IMR-90 (cell line): ENCODE results near the gene CANT1.

Source experiments
- CEBPB ChIP-seq: IDR thresholded peaks from 2 replicates; pipeline ENCODE4 v1.6.1; 2012; ENCODE audit warnings: low read depth, low read length, improper control_type of control experiment
- POLR2A ChIP-seq: IDR thresholded peaks from 2 replicates; pipeline ENCODE4 v1.6.1; 2012; ENCODE audit warnings: mild to moderate bottlenecking, low read depth, low read length
- RAD21 ChIP-seq: IDR thresholded peaks from 2 replicates; pipeline ENCODE4 v1.6.1; 2012; ENCODE audit warnings: low read length, improper control_type of control experiment
- TF ChIP-seq, protein P1 (sequence below): conservative IDR thresholded peaks from 2 replicates; pipeline ENCODE4 v1.5.1; 2012; ENCODE audit warnings: mild to moderate bottlenecking, low read depth, low read length, improper control_type of control experiment

DNA sequence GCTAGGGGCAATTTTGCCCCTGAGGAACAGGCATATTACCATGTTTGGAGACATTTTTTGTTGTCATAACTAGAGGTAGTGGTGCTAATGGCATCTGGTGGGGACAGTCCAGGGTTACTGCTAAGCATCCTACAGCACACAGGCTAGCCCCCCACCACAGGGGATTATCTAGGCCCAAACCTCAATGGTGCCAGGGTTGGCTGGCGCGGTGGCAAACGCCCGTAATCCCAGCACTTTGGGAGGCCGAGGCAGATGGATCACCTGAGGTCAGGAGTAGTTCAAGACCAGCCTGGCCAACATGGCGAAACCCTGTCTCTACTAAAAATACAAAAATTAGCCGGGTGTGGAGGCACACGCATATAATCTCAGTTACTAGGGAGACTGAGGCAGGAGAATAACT is 29.6 kb upstream of the CANT1 start:
- TF ChIP-seq, protein P1, sequence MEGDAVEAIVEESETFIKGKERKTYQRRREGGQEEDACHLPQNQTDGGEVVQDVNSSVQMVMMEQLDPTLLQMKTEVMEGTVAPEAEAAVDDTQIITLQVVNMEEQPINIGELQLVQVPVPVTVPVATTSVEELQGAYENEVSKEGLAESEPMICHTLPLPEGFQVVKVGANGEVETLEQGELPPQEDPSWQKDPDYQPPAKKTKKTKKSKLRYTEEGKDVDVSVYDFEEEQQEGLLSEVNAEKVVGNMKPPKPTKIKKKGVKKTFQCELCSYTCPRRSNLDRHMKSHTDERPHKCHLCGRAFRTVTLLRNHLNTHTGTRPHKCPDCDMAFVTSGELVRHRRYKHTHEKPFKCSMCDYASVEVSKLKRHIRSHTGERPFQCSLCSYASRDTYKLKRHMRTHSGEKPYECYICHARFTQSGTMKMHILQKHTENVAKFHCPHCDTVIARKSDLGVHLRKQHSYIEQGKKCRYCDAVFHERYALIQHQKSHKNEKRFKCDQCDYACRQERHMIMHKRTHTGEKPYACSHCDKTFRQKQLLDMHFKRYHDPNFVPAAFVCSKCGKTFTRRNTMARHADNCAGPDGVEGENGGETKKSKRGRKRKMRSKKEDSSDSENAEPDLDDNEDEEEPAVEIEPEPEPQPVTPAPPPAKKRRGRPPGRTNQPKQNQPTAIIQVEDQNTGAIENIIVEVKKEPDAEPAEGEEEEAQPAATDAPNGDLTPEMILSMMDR, result no peak
- no peak for TF ChIP-seq POLR2A
- no peak for TF ChIP-seq CEBPB
- TF ChIP-seq RAD21, result no peak
